Urothelium cell line (cell line): ENCODE results near the gene RFPL3.
"Not testable (repeated sequence)": the region's sequence is repeated elsewhere in the genome, so short reads cannot be mapped to it uniquely, and the experiment has no call there.

ENCODE experiments used
- DNase-seq: peaks from one replicate; pipeline ENCODE4 v3.0.0; 2011; ENCODE audit warnings: low spot score, mixed read lengths
- FAIRE-seq: peaks from 2 replicates; lab custom pipeline; 2011; peaks lifted over from hg19 to GRCh38; lab: Jason Lieb, UNC

The RFPL3 gene

DNA sequence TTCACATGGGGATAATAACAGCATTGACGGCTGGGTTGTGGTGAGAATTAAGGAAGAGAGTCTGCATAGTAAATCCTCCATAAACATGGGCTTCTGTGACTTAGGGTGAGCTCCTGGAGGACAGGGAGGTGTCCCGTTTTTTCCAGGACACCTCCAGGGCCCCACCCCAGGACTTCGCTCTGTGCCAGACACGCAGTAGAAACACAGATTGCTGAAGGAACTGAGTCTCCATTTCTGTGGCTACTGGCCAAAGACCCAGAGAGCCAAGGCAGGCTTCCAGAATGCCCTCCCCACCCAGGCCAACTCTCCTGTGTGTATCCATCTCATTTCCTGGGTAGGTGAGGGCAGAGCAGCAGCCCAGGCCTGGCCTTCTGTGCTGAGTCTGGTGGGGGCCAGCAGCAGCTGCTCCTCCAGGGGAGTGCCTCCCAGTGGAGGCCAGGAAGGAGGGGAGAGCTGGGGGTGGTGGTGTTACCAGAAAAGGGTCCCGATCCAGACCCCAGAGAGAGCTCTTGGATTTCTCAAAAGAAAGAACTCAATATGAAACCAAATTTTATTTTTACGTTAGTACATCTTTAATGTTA is 9.5 kb upstream of the RFPL3 start:
- DNase-seq (no peak), FAIRE-seq (no peak)

DNA sequence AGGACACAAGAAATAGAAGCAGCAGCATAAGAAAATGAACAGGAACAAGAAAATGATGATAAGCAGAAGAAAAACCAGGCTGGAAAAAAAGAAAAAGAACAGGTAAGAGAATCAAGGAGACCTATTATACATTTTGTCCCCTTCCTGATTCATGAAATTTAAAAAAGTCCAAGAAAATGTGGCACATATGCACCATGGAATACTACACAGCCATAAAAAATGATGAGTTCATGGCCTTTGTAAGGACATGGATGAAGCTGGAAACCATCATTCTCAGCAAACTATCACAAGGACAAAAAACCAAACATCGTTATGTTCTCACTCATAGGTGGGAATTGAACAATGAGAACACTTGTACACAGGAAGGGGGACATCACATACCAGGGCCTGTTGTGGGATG is 5.8 kb upstream of the RFPL3 start:
- DNase-seq, FAIRE-seq: not testable (repeated sequence)

DNA sequence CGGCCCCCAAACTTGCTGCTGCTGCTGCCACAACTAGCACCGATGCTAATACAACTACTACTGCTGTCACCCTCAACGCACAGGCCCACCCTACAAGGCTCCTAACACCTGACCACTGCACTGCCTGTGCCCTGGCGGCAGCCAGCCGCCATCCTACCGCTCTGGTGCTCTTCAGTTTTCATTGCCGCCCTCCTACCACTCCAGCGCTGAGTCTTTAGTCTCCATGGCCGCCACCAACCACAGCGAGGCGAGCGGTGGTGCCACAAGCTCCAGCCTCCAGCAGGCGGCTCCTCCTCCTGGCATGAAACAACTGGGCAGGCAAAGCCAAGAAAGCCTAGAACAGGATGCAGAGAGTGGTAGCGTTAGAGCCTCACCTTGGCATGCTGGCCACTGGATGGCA is 5.0 kb upstream of the RFPL3 start:
- FAIRE-seq (no peak), DNase-seq (no peak)

DNA sequence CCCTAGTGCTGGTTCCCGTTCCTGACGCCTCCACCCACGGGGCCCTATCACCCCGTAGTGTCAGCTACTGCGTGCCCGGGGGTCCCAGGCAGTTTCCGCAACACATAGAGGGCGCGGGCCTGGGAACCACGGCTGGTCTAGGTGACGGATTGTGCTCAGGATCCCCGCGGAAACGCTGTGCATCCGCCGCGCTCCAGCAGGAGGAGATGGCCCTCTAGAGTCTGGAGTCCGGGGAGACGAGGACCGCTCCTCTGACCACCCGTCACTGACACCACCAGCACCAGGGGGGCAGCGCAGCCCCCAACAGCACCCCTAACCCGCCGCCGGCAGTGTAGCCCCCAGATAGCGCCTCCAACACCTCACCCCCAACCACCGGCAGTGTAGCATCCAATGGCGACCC is 4.4 kb upstream of the RFPL3 start:
- FAIRE-seq (no peak), DNase-seq (no peak)

DNA sequence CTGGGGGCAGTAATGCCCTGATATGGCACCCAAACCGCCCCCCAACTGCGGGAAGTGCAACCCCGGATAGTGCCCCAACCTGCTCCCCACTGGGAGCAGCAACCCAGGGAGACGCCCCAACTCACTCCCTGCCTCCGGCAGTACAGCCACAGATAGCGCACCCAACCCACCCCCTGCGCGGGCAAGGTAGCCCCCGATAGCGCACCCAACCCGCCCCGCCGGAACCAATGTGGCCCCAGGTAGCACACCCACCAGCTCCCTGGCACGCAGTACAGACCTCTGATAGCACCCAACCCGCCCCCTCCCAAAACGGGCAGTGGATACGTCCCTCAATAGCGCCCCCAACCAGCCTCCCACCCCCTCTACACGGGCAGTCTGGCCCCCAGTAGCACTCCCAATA is 3.8 kb upstream of the RFPL3 start:
- FAIRE-seq (no peak), DNase-seq (no peak)

DNA sequence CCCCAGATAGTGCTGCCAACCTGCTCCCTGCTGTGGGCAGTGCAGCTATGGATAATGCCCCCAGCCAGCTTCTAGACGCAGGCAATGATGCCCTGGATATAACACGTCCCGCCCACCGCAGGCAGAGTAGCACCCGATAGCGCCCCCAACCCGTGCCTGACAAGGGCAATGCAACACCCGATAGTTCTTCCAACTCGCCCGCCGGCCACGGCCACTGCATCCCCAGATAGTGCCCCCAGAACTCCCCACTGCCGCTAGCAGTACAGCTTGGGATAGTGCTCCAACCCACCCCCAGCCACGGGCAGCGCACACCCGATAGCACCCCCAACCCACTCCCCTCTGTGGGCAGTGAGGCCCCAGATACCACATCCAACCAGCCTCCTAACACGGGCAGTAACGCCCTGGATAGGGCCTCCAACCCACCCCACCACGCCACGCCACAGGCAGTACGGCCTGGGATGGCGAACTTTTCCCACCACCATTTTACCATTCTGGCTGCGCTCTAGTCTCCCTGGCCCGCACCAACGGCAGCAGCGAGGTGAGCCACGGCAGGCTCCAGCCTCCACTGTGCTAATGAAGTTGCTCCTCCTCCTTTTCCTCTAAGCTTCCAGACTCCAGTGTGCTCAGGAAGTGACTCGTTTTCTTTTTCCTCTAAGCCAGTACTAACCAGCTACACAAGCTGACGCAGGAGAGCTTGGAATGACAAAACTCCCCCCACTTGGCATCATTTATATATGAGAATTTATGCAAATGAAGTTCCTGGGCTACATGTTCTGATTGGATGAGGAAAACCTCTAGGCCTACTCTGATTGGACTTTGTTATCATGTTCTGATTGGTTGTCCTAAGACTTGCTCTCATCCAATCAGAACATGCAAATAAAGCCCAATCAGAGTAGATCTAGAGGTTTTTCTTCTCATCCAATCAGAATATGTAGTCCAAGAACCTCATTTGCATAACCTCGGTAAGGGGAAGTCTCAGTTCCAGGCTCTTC is 3.0 kb upstream of the RFPL3 start:
- no peak for DNase-seq
- FAIRE-seq: no peak

DNA sequence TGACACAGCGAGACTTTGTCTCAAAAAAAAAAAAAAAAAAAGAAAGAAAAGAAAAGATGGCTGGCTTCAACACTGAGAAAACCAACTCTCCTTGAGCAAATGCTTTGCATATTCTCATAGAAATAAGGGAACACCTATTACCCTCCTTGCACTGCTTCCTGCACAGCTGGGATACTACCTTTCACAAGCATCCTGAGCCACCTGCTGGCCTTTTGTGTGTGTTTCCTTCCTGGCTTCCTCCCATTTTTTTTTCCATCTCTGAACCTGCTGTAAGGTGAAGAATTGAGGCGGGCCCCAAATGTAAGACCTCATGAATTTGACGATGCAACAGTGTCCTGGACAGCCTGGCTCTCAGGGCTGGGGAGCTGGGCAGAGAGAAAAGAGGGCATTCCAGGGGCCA is 1.9 kb upstream of the RFPL3 start:
- no peak for FAIRE-seq
- DNase-seq: peak; percentile 33

DNA sequence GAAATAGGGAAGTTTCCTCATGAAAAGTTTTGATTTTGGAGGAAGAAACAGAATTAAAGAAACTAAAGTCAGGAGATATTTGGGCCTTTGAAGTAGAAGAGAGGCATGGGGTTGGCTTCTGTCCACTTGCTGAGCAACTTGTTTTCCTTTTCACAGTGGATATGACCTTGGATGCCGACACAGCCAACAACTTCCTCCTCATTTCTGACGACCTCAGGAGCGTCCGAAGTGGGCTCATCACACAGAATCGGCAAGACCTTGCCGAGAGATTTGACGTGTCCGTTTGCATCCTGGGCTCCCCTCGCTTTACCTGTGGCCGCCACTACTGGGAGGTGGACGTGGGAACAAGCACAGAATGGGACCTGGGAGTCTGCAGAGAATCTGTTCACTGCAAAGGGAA is 2.4 kb downstream of the RFPL3 start:
- DNase-seq, FAIRE-seq: not testable (repeated sequence)

DNA sequence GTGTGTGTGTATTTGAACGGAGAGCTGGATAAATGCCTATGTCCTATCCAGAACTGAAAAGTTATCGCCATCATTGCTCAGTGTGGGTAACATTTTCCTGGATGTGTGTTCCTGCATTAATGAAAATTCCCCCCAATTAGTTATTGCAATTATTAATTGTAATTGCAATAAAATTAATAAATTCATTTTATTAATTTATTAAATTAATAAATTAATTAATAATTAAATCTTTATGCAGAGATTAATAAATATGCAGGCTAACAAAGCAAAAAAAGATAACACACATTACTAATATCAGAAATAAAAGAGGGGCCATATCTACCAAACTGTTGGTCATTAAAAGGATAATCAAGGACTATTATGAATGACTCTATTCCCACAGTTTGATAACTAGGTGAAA is 3.6 kb downstream of the RFPL3 start:
- FAIRE-seq (no peak), DNase-seq (no peak)

DNA sequence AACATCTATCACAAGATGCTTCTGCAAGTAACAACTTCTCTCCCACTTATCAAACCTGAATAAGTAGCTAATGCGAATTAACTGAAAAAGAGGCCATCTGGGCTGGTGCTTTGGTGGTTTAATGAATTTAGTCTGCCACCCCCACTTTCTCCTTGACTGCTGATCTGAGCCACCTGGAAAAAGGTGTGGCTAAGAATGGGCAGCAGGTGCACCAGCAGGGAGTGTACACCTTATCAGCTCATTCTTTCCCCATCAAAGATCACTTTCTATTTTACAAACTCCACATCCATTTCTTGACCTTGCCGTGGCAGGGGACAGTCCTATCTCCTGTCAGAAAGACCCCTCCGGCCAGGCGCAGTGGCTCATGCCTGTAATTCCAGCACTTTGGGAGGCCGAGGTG is 6.5 kb downstream of the RFPL3 start:
- FAIRE-seq: no peak
- no peak for DNase-seq

DNA sequence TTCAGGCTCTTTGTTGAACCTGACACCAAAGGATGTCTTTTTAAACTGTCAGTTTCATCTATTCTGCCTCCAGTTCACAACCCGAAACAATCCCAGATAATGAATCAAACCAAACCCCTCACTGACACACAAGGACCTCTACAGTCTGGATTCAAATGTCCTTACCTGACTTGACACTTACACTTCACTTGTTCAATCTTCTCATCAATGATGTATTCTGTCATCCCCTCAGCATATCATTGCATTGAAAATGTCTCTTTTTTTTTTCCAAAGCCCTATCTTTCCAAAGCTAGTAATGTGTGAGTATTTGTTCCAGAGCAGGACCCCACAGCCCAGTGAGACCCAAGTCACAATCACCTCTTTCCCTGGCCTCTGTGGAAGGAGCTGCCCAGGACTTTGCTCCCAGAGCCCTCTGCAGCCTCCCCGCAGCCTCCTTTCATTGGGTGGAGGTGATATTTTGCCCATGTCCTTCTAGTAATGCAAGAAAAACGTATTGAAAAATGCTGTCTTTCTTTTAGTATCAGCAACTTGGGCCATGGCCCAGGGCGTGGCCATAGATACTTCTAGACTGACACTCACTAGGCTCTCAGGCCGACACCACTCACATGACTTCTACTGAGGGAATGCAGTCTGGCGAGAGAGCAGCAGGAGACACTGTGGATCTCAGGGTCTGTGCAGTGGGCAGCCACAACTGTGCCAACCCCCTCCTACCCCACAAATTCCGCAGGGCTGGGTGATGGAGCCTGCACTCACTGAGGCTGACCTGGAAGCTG is 18.2 kb downstream of the RFPL3 start:
- FAIRE-seq (no peak), DNase-seq (no peak)

DNA sequence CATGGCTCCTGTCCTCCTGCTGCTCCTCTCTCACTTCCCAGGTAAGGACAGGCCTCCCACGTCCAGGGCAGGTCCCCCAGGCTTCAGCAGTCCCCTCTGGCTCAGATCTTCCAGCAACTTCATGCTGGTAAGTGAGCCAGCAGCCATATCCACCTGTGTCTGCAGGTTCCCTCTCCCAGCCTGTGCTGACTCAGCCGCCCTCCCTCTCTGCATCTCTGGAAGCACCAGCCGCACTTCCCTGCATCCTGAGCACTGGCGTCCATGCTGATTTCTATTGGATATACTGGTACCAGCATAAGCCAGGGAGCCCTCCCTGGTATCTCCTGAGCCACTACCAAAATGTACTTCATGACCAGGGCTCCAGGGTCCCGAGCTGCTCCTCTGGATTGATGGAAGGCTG is 19.0 kb downstream of the RFPL3 start:
- no peak for FAIRE-seq
- no peak for DNase-seq

DNA sequence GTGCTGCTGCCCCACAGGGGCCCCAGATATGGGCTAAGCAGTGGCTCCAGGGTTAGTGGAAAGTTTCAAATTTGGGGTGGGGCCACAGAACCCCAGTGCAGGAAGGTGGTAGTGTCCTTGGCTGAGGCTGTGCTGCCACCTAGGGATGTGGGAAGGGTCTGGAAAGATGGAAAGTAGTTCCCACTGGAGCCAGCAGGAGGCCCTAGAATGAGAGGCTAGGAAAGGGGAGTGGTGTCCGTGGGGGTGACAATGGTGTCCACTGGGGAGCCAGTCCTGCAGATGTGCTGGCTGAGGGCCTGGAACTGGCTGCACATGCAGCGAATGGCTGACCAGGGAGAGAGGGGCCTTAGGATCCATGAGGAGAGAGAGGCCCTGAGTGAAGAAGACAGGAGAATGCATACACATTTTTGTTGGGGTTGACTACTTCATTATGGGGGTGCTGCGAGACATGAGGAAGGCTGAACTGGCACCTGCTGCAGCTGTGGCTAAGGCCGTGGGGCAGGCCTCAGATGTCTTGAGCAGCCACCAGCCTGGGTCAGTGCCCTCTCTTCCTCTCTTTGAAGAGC is 21.1 kb downstream of the RFPL3 start:
- peak; percentile 91 for FAIRE-seq
- peak; percentile 70 for DNase-seq

DNA sequence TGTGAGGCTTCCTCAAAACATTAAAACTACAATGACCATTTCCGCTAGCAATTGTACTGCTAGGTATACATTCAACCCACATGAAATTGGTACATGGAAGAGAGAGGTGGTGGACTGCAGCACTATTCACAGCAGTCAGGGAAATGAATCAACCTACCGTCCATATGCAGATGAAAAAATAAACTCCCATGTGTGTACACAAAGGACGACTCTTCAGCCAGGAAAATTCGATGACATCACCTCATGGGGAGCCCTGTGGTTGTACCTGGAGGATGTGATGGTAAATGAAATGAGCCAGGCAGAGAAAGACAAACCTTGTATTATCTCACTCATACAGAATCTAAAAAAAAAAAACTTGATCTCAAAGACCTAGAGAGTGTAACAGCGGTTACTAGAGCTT is 23.3 kb downstream of the RFPL3 start:
- FAIRE-seq: no peak
- DNase-seq: no peak

DNA sequence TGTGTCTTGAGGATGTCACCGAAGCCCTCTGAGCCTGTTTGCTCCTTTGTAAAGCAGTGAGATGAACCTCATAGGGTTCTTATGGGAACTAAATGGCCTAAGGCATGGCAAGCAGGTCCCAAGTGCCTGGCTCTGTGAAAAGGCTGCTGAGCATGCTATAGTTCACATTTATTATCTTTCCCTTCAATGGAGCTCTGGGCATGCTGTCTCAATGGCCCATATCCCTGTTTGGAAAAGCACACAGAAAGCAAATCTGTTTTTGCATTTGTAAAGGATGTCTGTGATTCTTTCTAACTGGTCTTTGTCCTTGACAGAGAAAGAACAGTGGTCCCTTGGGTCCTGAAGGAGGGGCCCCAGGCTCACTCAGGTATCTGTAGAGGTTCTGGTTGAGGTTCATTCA is 28.0 kb downstream of the RFPL3 start:
- FAIRE-seq: no peak
- no peak for DNase-seq

DNA sequence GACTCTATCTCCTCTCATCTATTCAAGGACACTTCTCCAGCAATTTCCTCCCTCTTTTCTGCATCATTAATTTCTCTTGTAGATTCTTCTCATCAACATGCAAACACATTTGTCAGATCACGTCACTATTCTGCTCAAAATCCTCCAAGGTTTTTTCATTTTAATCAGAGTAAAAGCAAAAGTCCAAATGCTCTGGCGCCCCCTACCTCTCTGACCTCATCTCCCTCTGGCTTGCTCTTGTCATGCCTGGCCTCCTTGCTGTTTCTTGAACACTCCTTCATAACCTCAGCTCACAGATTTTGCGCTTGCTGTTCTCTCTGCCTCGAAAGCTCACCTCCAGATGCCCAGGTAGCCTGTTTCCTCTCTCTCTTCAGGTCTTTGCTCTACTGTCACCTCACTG is 32.0 kb downstream of the RFPL3 start:
- FAIRE-seq: no peak
- no peak for DNase-seq

DNA sequence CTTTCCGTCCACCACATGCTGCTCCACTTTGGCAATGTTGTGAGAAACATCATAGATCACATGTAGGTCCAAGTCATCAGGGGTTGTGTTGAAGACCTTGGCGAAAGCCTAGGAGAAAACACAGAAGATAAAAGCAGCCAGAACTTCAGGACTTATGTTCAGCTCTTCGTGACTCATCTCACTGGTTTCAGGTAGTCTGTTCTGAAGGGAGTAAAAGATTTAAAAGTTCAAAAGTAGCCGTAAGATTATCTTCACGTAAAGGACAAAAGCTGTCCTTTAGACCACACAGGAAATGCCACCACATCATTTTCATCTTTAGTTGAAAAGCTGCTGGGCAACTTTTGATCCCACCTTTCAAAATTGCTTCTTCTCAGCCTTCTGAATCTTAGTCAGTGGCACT is 37.4 kb downstream of the RFPL3 start:
- DNase-seq (no peak), FAIRE-seq (no peak)

DNA sequence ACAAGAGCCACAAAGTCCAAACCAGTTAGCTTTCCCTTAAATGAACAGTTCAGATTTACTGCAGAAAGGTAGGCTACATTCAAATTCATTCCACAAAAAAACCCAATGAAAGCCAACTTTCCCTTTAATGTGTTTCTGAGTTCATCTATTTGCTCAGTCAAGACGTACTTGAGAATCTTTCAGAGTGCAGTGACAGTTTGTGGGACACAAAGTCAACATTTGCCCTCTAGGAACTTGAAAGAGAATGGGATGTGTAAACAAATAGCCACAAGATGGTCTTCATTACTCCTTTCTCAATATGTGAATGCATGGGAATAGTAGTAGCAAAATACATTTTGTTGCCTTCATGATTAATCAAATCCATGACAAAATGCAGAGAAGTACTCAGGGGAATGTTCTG is 38.6 kb downstream of the RFPL3 start:
- DNase-seq: no peak
- FAIRE-seq: peak; percentile 52

DNA sequence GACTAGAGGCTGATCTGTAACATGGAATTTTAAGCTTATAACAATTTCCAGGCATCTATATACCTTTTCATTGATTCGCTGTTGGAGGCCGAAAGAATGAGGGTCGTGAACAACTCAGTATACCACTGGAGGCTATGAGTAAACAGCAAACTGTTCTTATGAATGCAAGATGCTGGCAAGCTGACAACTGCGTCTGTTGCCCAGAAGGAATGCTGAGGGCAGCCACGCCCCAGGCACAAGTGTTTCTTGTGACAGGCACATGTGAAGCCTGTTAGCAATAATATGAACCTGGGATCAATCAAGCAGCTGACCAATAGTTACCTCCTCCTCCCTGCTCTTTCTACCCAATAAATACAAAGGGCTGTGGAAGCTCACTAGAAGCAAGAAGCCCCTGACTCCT is 39.1 kb downstream of the RFPL3 start:
- FAIRE-seq (no peak), DNase-seq (no peak)

DNA sequence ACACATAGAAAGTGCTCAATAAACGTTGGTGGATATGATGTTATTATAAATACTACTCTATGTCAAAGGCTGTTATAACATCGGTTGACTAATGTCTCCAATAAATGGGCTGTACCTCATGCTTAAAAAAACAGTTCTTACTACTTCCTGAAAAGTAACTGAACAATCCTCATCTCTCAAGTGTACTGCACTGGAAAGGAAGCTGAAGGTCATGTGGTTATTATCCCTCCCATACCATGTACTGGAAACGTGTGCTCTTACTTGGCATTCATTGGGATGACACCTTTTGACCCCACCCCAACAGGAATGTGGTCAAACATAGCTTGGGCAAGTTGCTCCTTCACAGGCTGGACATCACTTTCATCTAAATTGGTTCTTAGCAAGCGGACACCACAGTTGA is 43.8 kb downstream of the RFPL3 start:
- DNase-seq: no peak

DNA sequence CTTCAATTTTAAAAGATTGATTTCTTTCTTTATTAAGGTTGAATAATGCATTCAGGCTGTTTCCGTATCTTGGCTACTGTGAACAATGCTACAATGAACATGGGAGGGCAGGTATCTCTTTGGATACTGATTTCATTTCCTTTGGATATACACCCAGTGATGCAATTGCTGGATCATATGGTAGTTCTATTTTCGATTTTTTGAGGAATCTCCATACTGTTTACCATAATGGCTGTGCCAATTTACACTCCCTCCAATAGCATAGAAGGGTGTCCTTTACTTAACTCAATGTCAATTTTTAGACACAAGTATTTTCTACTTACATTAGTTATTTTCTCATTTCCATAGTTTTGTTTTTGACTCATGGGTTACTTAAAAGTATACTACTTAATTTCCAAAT is 46.4 kb downstream of the RFPL3 start:
- DNase-seq: no peak
- no peak for FAIRE-seq

More for the DNA sequence above, 43.8 kb downstream of the RFPL3 start:
- FAIRE-seq: no peak
